ENCODE data around the gene IL4I1. TPM values are rescaled to one million over a fixed set of nuclear protein-coding genes. Genes with fewer than 3 reads are reported as not detected.

Gene IL4I1
- total RNA-seq, 1 experiment from 2014 or later: 1.3 TPM

DNA sequence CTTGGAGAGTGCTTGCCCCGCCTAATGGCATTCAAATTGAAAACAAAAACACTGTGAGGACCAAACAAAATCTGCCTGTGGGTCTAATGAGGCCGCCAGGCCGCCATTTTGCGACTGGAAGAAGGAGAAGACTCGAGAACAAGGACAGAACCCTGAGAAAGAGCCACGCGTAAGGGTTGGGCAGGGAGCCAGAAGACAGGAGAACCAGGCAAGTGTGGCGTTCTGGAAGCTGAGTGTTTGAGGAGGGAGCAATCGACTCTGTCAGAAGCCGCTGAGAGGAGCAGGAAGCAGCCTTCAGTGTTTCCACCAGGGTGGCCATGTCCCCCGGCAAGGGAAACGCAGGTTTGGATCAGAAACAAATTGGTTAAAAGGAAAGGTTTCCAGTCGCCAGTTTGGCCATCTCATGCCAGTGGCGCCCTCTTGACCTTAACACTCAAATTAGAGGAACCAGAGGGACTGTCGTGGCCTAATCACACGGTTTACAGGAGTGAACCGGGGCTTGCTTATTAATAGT lies 55.9 kb downstream of the IL4I1 start:
- no peaks in the 10 kb centered on the region for H3K9me3 ChIP-seq (ENCODE audit: low read depth, low read length, poor library complexity, severe bottlenecking)
- H3K27ac ChIP-seq (ENCODE audit: low read depth, low read length, poor library complexity, severe bottlenecking): no peak overlapping the region
- ChIA-PET CTCF (no interaction called here), POLR2A (ENCODE audit: low non-redundant PET) (no interaction called here)
- no peaks in the 10 kb centered on the region for H3K4me1 ChIP-seq (ENCODE audit: insufficient read depth, low read length, poor library complexity, severe bottlenecking)
- no peak overlapping the region for H3K4me3 ChIP-seq (ENCODE audit: low read depth, low read length, poor library complexity, severe bottlenecking)
- BruUV-seq (replicated peaks): no TSS peak
- peaks cover 51% of the 10 kb centered on the region for H3K36me3 ChIP-seq (ENCODE audit: insufficient read depth, low read length, poor library complexity, severe bottlenecking)
- intact Hi-C loops (cut with micrococcal nuclease; ENCODE audit: unreplicated experiment): no loop called here
- H3K27me3 ChIP-seq (replicated peaks; ENCODE audit: insufficient read depth, low read depth, low read length, poor library complexity): no peaks in the 10 kb centered on the region
- no peak for TF ChIP-seq EZH2 (IDR thresholded peaks at IDR 0.05; ENCODE audit: borderline replicate concordance, low read depth, low read length, poor library complexity, severe bottlenecking)
- TF ChIP-seq, protein P1, sequence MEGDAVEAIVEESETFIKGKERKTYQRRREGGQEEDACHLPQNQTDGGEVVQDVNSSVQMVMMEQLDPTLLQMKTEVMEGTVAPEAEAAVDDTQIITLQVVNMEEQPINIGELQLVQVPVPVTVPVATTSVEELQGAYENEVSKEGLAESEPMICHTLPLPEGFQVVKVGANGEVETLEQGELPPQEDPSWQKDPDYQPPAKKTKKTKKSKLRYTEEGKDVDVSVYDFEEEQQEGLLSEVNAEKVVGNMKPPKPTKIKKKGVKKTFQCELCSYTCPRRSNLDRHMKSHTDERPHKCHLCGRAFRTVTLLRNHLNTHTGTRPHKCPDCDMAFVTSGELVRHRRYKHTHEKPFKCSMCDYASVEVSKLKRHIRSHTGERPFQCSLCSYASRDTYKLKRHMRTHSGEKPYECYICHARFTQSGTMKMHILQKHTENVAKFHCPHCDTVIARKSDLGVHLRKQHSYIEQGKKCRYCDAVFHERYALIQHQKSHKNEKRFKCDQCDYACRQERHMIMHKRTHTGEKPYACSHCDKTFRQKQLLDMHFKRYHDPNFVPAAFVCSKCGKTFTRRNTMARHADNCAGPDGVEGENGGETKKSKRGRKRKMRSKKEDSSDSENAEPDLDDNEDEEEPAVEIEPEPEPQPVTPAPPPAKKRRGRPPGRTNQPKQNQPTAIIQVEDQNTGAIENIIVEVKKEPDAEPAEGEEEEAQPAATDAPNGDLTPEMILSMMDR (conservative IDR thresholded peaks at IDR 0.05; ENCODE audit: low read depth, low read length): no peak
- no peak for DNase-seq (ENCODE audit: low spot score)

DNA sequence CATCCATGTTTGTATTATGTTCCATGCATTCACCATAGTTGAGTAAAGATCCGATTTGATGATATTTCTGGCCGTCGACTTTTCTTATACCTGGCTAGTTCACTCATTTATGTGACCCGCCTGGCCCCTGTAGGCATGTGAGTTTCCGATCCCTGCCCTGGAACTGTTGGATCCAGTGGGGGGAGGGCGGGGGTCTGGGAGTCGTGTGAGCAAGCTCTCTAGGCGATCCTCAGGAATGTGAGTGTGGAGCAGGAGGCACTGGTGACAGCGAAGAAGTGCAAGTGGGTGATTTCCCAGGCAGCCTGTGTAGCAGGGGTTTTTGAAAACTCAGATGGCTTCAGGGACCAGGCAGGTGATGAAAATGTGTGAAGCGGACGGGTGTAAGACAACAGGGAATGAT lies 56.4 kb downstream of the IL4I1 start:
- Histone ChIP-seq H3K36me3 (ENCODE audit: insufficient read depth, low read length, poor library complexity, severe bottlenecking) (peaks cover 55% of the 10 kb centered on the region), H3K9me3 (ENCODE audit: low read depth, low read length, poor library complexity, severe bottlenecking) (no peaks in the 10 kb centered on the region), H3K4me1 (ENCODE audit: insufficient read depth, low read length, poor library complexity, severe bottlenecking) (no peaks in the 10 kb centered on the region), H3K4me3 (ENCODE audit: low read depth, low read length, poor library complexity, severe bottlenecking) (no peak overlapping the region), H3K27ac (ENCODE audit: low read depth, low read length, poor library complexity, severe bottlenecking) (no peak overlapping the region), H3K27me3 (replicated peaks; ENCODE audit: insufficient read depth, low read depth, low read length, poor library complexity) (no peaks in the 10 kb centered on the region)
- TF ChIP-seq, protein P1 (conservative IDR thresholded peaks at IDR 0.05; ENCODE audit: low read depth, low read length): no peak
- no peak for TF ChIP-seq EZH2 (IDR thresholded peaks at IDR 0.05; ENCODE audit: borderline replicate concordance, low read depth, low read length, poor library complexity, severe bottlenecking)
- CTCF ChIA-PET: no interaction called here
- intact Hi-C loops (cut with micrococcal nuclease; ENCODE audit: unreplicated experiment): no loop called here
- no peak for DNase-seq (ENCODE audit: low spot score)
- BruUV-seq (replicated peaks): no TSS peak
- POLR2A ChIA-PET (ENCODE audit: low non-redundant PET): no interaction called here

- no peak overlapping the region for H3K27ac ChIP-seq (ENCODE audit: low read depth, low read length, poor library complexity, severe bottlenecking)
- H3K4me3 ChIP-seq (ENCODE audit: low read depth, low read length, poor library complexity, severe bottlenecking): no peak overlapping the region
- H3K36me3 ChIP-seq (ENCODE audit: insufficient read depth, low read length, poor library complexity, severe bottlenecking): peaks cover 62% of the 10 kb centered on the region
- intact Hi-C loops (cut with micrococcal nuclease; ENCODE audit: unreplicated experiment): no loop called here
- TF ChIP-seq, protein P1 (conservative IDR thresholded peaks at IDR 0.05; ENCODE audit: low read depth, low read length): no peak
- no peak for TF ChIP-seq EZH2 (IDR thresholded peaks at IDR 0.05; ENCODE audit: borderline replicate concordance, low read depth, low read length, poor library complexity, severe bottlenecking)
- ChIA-PET CTCF (no interaction called here), POLR2A (ENCODE audit: low non-redundant PET) (no interaction called here)
- no peaks in the 10 kb centered on the region for H3K9me3 ChIP-seq (ENCODE audit: low read depth, low read length, poor library complexity, severe bottlenecking)
- no peak for DNase-seq (ENCODE audit: low spot score)
- no peaks in the 10 kb centered on the region for H3K4me1 ChIP-seq (ENCODE audit: insufficient read depth, low read length, poor library complexity, severe bottlenecking)
- H3K27me3 ChIP-seq (replicated peaks; ENCODE audit: insufficient read depth, low read depth, low read length, poor library complexity): no peaks in the 10 kb centered on the region
- BruUV-seq (replicated peaks): no TSS peak
These were observed 57.0 kb downstream of the IL4I1 start for GRCh38 chr19:49839713-49840112.

Small RNA genes lying within 50 kb of the gene (microRNA-seq; reads per million reads assigned to microRNA genes)
- 17.8 reads per million, percentile 41 among the genes with 10 or more reads in this experiment for gene MIR4749
- 1.9 reads per million for gene MIR4750

Other genes with a start within 250 kb of the IL4I1 start
- 81.7 and 88.0 TPM in 2 replicates for gene IRF3, start 231.0 kb downstream of the IL4I1 start, total RNA-seq (2021)
- gene BCL2L12, start 231.0 kb downstream of the IL4I1 start, total RNA-seq (2021): 97.4 and 99.1 TPM in 2 replicates
- 523 and 536 TPM in 2 replicates for gene PRMT1, start 219.6 kb downstream of the IL4I1 start, total RNA-seq (2021)
- 4.3 TPM in 2 replicates for gene ADM5, start 207.3 kb downstream of the IL4I1 start, total RNA-seq (2021)
- 23.3 and 30.0 TPM in 2 replicates for gene CPT1C, start 205.8 kb downstream of the IL4I1 start, total RNA-seq (2021)
- gene TSKS, start 133.6 kb downstream of the IL4I1 start, total RNA-seq (2021): not detected in 2 replicates
- gene AP2A1, start 129.9 kb downstream of the IL4I1 start, total RNA-seq (2021): 80.1 and 98.5 TPM in 2 replicates
- 53.0 and 64.3 TPM in 2 replicates for gene FUZ, start 83.6 kb downstream of the IL4I1 start, total RNA-seq (2021)
- gene MED25, start 78.6 kb downstream of the IL4I1 start, total RNA-seq (2021): 93.0 and 111 TPM in 2 replicates
- gene PTOV1, start 45.7 kb downstream of the IL4I1 start, total RNA-seq (2021): 331 and 356 TPM in 2 replicates
- gene PNKP, start 29.3 kb downstream of the IL4I1 start, total RNA-seq (2021): 122 and 130 TPM in 2 replicates
- 80.3 and 81.5 TPM in 2 replicates for gene AKT1S1, start 19.5 kb downstream of the IL4I1 start, total RNA-seq (2021)
- 35.1 and 40.0 TPM in 2 replicates for gene TBC1D17, start 19.2 kb downstream of the IL4I1 start, total RNA-seq (2021)
- gene ATF5, start 32.3 kb upstream of the IL4I1 start, total RNA-seq (2021): 302 and 322 TPM in 2 replicates
- 98.5 and 100 TPM in 2 replicates for gene NUP62, start 32.6 kb upstream of the IL4I1 start, total RNA-seq (2021)
- not detected in 2 replicates for gene SIGLEC11, start 64.3 kb upstream of the IL4I1 start, total RNA-seq (2021)
- gene VRK3, start 128.5 kb upstream of the IL4I1 start, total RNA-seq (2021): 44.4 and 47.5 TPM in 2 replicates
- gene ZNF473, start 129.1 kb upstream of the IL4I1 start, total RNA-seq (2021): 14.4 and 15.6 TPM in 2 replicates

Data from A673 (cell line).